ENCODE measurements around the gene CCNE1.
"Not testable (repeated sequence)": the region's sequence is repeated elsewhere in the genome, so short reads cannot be mapped to it uniquely, and the experiment has no call there.

CCNE1 gene

DNA sequence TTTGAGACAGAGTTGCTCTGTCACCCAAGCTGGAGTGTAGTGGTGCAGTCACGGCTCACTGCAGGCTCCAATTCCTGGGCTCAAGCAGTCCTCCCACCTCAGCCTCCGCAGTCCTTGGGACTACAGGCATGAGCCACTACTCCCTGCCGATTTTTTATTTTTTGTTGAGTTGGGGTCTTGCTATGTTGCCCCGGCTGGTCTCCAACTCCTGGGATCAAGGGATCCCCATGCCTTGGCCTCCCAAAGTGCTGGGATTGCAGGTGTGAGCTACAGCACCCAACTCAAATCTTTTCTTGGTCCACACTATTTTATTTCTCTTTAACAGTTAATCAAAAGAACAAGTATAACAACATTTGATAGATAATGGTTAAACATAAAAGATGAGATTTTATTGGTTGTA, 7.5 kb downstream of the CCNE1 start:
- DNase-seq, result no peak

- no peak for DNase-seq
These were observed 8.2 kb downstream of the CCNE1 start for GRCh38 chr19:29819986-29820385.

- DNase-seq, result no peak
These were observed 12.0 kb downstream of the CCNE1 start for GRCh38 chr19:29823581-29824330.

GRCh38 chr19:29825263-29825662, 13.5 kb downstream of the CCNE1 start:
- DNase-seq, result not testable (repeated sequence)

DNA sequence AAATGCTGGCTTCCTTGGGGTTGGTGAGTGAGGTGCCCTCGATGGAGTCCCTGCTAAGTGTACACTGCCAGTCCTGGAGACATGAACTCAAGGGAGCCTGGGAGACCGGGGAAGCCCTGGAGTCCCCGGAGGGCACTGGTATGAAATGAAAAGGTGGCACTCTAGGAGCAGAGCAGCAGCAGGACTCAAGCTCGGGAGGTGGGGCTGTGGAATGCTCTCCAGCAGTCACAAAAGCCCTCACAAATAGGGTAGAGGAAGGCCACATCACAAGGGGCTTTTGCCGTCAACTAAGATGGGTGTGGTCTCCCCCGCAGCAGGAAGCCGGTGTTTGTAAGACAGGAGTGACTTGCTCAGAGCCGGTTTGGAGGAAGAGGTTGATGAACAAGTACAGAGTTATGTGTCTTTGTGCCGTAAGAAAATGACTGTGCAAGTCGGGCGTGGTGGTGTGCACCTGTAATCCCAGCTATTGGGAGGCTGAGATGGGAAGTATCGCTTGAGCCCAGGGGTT, 19.3 kb downstream of the CCNE1 start:
- DNase-seq, result no peak

DNA sequence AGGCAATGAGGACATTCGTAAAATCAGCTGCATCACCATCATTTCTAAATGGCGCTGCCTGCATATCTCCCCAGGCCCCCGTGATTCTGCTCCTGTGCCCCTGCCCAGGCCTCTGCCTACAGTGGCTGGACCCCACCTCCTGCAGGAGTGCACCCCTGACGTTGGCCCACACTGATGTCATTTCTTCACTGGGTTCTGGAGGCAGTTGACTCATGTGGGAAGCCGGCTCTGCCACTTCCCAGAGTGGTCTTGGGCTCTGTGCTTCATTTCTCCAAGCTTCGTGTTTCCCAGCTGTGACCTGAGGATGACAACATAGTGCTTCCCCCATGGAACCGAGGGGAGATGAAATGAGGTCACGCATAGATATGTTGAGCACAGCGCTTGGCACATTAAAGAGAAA, 19.9 kb downstream of the CCNE1 start:
- no peak for DNase-seq

DNA sequence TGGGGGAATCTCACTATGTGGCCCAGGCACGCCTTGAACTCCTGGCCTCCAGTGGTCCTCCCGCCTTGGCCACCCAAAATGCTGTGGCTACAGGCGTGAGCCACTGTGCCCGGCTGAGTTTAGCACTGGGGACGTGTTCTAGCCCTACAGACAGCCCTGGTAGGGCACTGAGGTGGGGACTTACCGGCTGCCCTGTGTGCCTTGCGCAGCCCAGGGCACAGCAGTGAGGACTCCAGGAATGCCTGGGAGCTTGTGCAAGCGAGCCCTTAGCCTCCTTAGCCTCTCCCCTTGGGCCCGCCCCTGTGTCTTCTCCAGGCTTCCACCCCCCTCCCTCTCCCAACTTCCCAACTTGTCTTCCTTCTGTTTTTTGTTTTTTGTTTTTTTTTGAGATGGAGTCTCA, 21.0 kb downstream of the CCNE1 start:
- DNase-seq, result no peak

DNA sequence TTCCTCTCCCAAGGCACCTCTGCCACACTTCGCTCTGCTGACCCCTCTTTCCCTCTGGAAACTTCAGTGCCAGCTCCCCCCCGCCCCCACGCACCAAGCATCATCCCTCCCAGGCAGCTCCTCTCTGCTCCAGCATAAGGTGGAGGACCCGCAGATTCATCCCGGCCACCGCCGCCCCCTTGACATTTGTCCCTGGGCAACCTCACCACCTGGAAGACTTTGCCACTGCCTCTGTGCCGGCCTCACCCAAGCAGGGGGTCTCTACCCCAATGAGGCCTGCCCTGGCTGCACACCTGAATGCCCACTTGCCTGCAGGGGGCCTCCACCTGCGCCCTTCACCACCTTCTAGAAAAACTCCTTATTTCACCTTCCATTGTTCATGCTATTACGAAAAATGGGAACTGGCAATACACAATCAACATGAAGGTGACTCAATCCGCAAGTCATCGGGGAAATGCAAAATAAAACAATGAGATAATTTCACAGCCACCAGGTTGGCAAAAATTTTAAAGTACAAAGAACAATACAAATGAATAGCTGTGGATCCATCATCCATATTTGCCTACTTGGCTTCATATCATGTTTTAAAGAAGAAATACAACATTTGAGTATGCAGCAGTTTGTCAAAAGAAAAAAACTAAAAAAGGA, 21.9 kb downstream of the CCNE1 start:
- no peak for DNase-seq

- no peak for DNase-seq
These were observed 23.4 kb downstream of the CCNE1 start for GRCh38 chr19:29834991-29835846.

- no peak for DNase-seq
These were observed 24.6 kb downstream of the CCNE1 start for GRCh38 chr19:29836409-29836825.

DNA sequence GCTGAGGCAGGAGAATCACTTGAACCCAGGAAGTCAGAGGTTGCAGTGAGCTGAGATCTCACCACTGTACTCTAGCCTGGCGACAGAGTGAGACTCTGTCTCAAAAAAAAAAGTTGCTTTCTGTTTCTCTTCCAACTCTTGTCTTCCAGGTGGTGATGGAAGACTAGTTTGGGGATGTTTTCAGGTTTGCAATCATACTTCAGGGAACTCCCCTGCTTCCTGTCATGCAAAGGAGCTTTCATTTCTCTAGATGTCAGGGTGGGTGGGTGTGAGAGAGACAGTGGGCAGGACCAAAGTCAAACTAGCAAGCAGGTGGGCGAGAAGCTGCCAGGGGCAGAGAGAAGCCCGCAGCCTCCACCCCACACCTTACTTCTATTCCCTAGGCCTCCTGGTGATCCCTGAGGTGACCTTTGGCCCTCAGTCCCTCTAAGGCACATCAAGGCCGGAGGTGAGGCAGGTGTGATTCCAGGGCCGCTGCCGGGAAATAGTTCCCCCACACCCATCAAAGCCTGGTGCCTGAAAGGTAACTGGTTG, 25.7 kb downstream of the CCNE1 start:
- no peak for DNase-seq

DNA sequence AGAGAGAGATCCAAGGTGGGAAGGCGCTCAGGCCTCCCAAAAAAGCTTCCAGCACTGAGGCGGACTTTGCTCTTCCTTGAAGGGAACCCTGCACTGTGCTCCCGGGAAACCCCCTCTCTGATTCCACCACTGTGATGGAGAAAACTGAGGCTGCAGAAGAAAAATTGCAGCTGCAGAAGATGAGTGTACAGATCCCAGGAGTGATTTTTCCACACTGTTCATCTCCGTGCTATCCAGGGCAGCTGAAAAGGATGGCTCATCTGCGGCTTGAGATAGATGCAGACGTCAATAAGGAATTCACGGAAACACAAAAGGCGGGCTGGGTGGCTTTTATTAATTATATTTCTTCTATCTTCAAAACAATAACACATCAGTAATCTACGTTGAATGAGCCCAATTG, 26.2 kb downstream of the CCNE1 start:
- no peak for DNase-seq

GRCh38 chr19:29840066-29840950, 28.5 kb downstream of the CCNE1 start:
- no peak for DNase-seq

DNA sequence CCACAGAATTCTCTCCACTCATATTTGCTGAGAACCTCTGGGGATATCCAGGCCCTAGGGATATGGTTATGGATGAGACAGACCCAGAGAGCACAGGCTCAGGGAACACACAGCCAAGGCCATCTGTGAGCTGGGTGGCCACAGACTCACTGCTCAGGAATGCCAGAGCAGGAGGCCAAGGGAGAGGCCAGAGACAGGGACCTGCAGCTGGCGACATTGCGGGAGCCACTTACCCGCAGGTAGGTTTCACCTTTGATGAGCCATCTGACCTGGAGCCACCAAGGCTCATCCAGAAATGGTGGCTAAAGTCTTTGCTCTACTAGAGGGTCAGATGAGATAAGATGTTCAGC, 29.4 kb downstream of the CCNE1 start:
- DNase-seq, result no peak

DNA sequence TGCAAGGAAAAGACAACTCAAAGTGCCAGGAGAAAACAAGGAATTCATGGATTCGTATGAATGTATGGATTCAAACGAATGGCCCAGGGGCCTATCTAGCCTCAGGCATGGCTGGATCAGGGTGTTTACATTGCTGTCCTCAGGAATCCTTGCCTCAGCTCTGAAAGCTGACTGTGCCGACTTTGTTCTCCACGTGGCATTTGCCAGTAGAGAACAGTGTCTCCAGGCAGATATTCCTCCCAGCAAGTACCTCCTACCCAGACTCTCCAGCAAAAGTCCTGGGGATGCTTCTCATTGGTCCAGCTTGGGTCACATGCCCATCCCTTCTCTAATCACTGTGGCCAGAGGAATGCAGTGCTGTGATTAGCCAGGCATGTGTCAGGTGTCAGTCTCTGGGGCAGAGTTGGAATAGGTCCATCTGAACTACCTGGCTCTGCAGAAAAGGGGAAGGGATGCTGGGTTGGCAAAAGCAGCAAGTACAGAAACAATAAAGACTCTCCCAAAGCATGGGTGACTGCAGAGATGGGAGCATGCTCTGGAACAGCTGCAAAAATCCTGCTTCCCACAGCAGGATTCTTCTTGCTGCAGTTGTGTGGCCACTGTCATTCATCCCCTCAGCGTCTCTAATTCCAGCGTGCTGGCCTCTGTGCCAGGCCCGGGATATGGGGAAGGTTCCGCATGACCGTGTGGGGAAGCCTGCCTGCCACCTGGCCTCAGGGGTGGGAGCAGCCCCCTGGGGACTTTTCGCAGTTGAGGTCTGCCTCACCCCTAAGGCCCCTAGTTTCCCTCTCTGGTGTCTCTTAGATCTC, 30.0 kb downstream of the CCNE1 start:
- DNase-seq, result no peak

DNA sequence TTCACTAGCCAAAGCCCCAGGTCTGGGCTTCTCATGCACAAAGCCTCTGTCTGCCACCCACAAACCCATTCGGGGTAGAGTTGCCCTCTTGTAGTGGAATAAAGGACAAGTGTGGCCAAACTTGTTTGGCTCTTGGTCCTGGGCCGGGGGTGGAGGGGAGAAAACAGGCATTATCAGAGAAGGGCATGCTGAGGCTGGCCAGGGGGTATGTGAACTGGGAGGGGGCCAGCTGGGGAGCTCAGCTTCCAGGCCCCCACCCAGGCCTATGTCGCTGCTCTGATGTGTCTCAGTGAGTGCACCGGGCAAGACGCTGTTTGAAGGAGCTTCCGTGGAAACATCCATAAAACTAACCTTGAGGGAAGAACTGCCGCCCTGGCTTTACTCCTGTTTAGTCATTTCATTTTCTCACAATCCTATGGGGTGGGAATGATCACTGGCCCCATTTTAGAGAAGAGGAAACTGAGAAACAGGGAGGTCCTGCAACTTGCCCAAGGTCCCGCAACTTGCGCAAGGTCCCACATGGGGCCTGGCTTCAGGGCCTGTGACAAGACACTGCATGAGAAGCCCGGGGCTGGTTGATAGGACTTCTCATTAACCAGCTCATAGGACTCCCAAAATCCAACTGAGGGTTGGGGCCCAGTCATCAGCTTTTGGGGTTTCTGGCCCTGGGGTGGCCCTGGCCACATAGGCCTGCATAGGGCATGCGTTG, 30.8 kb downstream of the CCNE1 start:
- DNase-seq, result no peak

DNA sequence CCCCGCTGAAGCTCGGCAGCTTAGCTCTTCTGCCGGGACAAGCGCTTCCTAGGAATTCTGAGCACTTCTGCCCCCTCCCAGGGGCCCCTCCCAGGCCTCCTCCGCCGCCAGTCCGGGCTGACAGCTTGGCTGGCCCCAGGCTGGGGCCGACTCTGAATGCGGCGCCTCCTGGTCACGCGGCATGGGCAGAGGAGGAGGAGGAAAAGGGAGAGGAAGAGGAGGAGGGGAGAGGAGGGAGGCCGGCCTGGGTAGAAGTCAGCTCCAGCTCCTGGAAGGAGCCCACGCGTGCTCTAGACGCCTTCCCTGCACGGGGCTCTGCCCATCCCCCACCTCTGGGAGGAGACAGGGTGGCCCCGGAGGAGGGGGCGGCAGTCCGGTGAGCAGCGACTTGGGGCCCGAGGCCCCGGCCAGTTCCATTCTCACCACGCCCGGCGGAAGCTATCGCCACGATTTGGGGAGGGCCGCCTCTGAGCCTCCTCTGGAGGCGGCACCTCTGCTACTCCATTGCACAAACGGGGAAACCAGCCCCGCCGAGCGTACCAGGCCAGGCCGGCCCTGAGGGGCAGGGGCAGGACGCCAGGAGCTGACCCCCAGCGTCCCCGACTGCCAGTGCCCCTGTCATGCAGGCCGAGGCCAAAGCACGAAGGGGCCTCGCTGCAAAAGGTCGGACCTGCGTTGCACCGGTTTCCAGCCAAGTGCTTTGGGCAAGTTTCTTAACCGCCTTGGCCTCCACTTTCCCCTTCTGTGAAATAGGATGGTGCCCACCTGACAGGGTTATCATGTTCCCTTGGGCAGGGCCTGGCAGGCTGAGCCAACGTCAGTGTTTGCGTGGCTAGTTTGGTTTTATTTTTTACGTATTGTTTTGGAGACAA, 31.6 kb downstream of the CCNE1 start:
- DNase-seq, result no peak

DNA sequence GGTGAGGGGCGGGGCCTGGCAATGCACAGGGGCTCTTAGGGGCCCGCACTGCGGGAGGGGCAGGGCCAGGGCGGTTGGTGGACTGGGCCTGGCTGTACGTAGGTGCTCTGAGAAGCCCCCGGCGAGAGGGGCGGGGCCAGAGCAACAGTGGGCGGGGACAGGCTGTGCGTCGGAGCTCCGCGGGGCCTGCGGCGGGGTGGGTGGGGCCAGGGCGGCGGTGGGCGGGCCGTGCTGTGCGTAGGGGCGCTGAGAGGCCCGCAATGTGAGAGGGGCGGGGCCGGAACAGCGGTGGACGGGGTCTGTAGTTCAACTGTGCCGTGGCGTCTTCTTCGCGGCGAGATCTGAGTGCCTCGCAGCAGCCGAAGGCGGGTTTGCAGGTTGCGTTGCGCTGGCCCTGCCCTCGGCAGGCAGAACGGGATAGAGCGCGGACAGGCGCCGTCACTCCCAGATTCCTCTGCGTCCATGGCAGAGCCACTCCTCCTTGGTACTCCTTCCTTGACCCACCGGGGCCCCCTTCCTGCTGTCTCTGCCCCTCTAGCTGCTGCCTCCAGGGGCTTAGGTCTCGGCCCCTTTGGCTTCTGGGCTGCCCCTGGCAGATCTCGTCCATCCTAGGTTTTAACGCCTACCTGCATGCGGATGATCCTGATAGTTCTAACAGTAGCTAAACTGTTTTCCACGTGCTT, 33.2 kb downstream of the CCNE1 start:
- DNase-seq, result peak; percentile 31

DNA sequence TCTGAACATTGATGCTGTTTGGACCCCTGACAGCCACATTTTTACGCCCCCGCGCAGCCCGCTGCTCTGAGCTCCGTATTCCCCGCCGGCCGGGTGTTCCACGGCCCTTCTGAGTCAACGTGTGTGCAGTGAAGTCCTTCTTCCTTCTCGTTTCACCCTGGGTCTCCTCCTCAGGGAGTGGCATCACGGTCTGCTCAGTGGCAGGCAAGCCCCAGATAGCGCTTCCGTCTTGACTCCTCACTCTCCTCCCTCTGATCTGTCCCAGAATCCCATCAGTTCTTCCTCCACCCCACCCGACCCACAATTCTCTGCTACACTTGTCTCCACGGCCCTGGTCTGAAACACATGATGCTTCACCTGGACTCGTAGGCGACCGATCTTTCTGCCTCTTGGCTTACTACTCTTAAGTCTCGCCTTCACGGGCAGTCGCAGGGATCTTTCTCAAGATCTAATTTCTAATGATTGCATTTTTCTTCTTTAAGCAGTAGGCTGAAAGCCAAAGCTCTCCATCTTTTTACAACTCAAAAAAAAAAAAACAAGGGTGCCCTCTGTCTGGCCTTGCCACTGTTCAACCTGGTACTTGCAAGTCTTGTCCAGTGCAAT, 33.9 kb downstream of the CCNE1 start:
- DNase-seq, result no peak
